NCI-H2196 (cell line): ENCODE data around the gene SLC1A2.
A peak's percentile ranks its signal among the peaks of the same experiment; 100 is the strongest.

Experiments used
- DNase-seq: peaks from one replicate; lab custom pipeline; 2025; ENCODE audit not compliant: unreplicated experiment; lab: John Stamatoyannopoulos, UW

The SLC1A2 gene

DNA sequence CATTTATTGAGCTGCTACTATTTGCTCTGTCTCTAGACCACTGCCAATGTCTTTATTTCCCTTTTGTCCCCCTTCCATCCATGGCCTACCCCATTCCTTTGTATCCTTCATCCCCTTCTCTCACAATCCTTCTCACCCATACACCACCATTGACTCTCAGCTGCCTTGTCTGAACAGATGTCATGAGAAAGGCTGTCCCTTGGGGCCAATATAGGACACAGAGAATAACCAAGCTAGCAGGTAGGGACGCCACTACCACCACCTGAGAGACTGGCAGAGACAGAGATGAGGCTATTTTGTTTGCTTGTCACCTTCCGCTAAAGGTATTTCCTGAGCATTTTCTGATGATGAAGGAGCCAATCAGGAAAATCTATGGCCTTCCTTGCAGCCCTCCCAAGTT is 141.5 kb downstream of the SLC1A2 start:
- no peak for DNase-seq

DNA sequence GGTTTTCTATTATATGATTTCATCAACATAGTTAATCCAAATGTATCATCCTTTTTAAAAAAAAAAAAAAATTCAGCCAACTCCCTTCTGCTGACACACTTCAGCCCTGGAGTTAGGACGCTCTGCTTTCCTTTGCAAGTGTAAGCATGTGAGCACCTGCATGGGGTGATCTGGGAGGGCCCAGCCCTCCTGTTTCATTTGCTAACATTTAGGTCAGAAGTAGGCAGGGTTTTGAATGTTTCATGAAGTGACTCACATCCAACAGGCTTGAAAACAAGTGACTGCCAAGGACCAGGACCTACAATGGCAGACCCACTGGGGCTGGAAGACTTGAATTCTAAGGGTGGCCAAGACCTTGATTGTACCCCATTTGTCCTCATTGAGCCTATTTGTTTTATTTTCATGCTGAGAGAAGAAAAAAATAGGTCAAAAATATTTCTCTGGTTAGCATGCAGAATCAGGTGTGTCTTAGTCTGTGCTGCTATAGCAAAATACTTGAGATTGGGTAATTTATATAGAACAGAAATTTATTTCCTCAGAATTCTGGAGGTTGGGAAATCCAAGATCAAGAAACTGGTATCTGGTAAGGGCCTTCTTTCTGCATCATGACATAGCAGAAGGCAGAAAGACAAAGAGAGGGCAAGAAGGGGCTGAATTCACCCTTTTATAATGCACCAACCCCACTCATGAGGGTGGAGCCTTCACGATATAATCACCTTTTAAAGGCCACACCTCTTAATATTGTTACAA is 142.8 kb downstream of the SLC1A2 start:
- DNase-seq = no peak

DNA sequence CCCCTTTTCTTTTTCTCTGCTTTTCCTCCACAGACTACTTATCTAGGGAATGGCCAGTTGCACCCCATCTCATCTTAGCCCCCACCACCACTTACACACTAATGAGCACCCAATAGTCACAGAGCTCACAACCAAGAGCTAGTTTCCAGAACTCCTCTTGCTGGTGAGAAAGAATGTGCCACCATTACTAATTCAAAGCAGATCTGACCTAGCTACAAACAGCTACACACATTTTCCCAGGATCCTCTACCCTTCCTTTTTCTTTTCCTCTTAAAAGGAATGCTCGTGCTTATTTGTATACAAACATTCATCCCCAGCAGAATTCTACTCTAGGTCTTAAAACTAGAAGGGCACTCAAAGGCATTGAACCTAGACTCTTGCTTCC is 143.6 kb downstream of the SLC1A2 start:
- no peak for DNase-seq

GRCh38 chr11:35274909-35275785 is 144.2 kb downstream of the SLC1A2 start:
- peak; percentile 31 for DNase-seq

GRCh38 chr11:35272391-35272902 is 146.9 kb downstream of the SLC1A2 start:
- no peak for DNase-seq

GRCh38 chr11:35271031-35271430 is 148.3 kb downstream of the SLC1A2 start:
- no peak for DNase-seq

DNA sequence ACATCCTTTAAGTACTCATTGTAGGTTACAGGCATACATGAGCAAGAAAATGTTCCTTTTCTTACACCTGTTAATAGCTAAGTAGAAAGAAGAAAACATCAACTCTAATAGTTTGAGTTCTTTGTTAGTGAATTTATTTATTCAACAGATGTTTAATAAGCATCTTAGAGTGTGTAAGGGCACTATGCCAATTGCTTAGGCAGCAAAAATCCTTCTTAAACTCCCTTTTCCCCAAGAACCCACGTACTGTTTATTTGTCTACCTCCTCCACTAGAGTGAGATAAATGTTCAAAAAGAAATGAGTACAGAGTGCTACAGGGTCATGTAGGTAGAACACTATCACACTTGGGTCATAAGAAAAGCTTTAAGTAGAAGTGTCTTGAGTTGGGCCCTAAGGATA is 149.0 kb downstream of the SLC1A2 start:
- no peak for DNase-seq

GRCh38 chr11:35267504-35267903 is 151.9 kb downstream of the SLC1A2 start:
- DNase-seq = no peak

DNA sequence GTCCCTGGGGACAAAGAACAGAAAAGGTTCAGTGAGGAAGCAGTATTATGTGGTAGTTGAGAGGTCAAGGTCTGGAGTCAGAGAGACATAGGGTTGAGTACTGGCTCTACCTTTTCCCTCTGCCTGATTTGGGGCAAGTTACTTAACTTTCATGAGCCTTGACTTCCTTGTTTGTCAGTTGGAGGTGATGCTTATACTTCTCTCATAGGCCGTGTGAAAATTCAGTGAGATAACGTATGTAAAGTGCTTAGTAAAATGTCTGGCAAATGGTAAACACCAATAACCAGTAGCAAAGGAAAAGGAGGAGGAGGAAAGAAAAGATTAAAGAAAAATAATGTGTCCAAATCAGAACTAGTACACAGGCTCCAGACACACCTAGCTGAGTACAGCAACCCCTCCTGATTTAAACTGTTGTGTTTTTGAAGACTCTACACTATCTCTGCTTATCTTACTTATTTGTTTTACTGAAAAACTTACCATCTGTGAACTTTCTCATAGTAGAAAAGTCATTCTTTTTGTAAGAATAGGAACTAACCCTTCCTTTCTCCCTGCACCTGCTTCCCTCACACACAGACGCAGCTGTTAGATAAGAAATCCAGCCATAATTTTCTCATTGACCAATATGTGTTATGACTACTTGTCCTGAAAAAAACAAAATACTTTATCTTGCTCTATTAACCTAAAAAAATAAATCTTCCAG is 153.5 kb downstream of the SLC1A2 start:
- DNase-seq = no peak

- DNase-seq = no peak
Observed at GRCh38 chr11:35262735-35263134, 156.6 kb downstream of the SLC1A2 start.

DNA sequence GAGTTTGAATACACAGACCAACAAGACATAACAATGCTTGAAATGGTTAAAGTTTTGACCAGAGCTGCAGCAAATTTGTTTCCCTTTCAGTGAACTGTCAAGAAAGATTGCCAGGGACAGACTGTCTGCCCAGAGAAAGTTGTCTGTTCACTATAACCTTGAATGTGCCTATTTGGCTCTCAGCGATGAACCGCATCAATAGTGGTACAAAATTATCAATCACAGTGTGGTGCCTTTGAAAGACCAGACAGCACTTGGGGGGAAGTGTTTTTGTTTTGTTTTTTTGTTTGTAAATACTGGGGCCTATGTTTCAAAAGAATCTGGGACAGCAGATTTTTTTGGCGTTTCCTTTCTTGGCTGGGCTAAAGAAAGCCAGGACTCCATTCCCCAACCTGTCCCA is 157.3 kb downstream of the SLC1A2 start:
- DNase-seq = no peak

DNA sequence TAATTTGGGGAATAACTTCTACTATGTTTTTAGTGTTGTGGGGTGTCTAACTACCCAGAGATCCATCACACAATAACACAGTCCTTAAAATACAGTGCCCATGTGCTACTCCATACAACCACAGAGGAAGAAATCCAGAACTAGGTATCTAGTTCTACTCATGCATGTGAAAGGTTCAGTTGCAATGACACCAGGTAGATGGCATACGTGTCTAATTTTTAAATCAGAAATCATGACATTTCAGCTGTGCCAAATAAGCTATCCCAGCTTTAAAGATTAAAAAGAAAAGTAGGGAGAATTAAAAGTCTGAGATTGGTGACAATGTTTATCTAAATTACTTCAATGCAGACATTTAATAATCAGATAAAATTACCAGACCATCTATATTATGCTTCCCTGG is 158.2 kb downstream of the SLC1A2 start:
- DNase-seq = no peak

- DNase-seq = no peak
Observed at GRCh38 chr11:35260342-35260985, 158.9 kb downstream of the SLC1A2 start.

DNA sequence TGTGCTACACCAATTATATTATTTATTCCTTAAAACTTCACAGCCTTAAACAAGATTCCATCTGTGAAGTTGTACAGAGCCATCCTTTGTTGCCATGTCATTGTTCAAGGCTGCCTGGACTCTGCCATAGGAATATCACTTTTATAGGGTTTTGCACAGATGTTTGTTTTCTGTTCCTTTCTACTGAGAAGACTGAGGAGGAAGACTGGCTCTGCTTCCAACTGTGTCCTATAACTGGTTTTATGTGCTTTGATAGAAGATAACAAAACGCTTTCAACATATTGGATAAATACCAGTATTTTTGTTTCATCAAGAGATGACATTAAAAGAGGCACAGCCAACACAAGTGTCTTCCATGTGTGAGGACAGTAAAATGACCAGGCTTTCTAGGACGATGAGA is 159.8 kb downstream of the SLC1A2 start:
- no peak for DNase-seq

- DNase-seq = no peak
Observed at GRCh38 chr11:35257281-35257680, 162.1 kb downstream of the SLC1A2 start.

- no peak for DNase-seq
Observed at GRCh38 chr11:35256296-35256695, 163.1 kb downstream of the SLC1A2 start.

DNA sequence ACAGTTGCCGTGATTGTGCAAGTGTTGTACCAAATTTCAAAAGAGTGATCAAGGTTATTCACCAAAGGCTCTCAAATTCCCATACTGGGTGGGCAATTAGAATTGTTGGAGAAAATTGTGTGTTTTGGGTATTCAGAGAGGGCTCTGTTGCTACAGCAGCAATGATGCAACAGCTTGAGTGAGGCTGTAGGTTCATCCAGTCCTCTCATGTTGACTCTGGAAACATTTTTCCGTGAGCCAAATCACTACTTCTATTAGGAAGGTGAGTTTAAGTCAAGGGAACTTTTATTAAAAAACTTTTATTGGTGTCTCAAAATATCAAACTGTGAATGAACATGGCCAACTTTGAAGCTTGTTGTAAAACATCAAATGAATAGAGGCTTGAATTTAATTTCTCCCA is 163.8 kb downstream of the SLC1A2 start:
- DNase-seq = no peak

DNA sequence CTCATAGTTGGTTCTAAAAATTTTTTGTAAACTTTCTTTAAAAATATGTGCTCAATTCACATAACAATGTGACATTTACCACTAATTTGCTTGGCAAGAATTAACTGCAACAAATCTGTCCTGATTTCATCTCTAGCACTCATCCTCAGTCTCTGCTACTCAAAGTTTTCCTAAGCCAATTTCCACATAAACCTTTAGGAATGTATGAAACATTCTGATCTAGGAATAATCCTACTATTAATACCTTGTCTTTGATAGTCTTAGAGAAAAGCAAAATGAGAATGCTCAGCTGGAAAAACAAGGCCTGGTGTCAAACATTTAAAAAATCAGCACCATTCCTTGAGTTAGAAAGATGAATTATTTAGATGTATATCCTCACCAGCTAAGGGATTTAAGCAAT is 166.1 kb downstream of the SLC1A2 start:
- DNase-seq = no peak

GRCh38 chr11:35250621-35251020 is 168.7 kb downstream of the SLC1A2 start:
- DNase-seq = no peak

- DNase-seq = no peak
Observed at GRCh38 chr11:35250192-35250591, 169.2 kb downstream of the SLC1A2 start.
